NCI-H1105 (cell line): ENCODE results near the gene PPP4R3B.

ENCODE experiments used
- DNase-seq: peaks from one replicate; lab custom pipeline; 2025; lab: John Stamatoyannopoulos, UW

PPP4R3B gene

GRCh38 chr2:55511508-55512124 lies 105.8 kb downstream of the PPP4R3B start:
- DNase-seq: peak; percentile 43

GRCh38 chr2:55502590-55503141 lies 114.8 kb downstream of the PPP4R3B start:
- DNase-seq: no peak

- DNase-seq: no peak
These were observed 117.4 kb downstream of the PPP4R3B start for GRCh38 chr2:55500025-55500424.

GRCh38 chr2:55498582-55498981 lies 118.8 kb downstream of the PPP4R3B start:
- no peak for DNase-seq
